K562 (cell line): ENCODE data around the gene CARD9. TPM values are rescaled to one million over a fixed set of nuclear protein-coding genes. Genes with fewer than 3 reads are reported as not detected.
A peak's percentile ranks its signal among the peaks of the same experiment; 100 is the strongest.

ENCODE experiments used
- FOXJ3 ChIP-seq: sonication (generic); formaldehyde crosslinking; IDR thresholded peaks from 2 replicates; pipeline ENCODE4 v1.4.0; 2020; ENCODE audit warnings: mild to moderate bottlenecking, missing genetic modification reagents
- GTF2E2 ChIP-seq: fragments of 200-800 bp; sonication (Bioruptor generic); IDR thresholded peaks from 2 replicates; pipeline ENCODE4 v1.6.1; 2016; ENCODE audit warnings: missing genetic modification characterization, missing compliant biosample characterization
- MYC ChIP-seq, 2 experiments: fragments of 250-450 bp in 1 of 2; sonication (Bioruptor Pico) in 1 of 2; IDR thresholded peaks; 2 replicates each; pipeline versions ENCODE4 v1.5.1 to v1.6.1; 2012 to 2021; ENCODE audit warnings: low read depth in 2 of 2, borderline replicate concordance in 1 of 2, improper control_type of control experiment in 1 of 2, low read length in 1 of 2, mild to moderate bottlenecking in 1 of 2, moderate library complexity in 1 of 2
- NR1H2 ChIP-seq: sonication (generic); formaldehyde crosslinking; IDR thresholded peaks from 2 replicates; pipeline ENCODE4 v1.4.0; 2020; ENCODE audit warnings: mild to moderate bottlenecking, missing genetic modification reagents
- POLR2A ChIP-seq: fragments of 450-650 bp; conservative IDR thresholded peaks from 2 replicates; pipeline ENCODE4 v1.6.1; 2016
- POLR2H ChIP-seq: IDR thresholded peaks from 2 replicates; pipeline ENCODE4 v1.6.1; 2016; ENCODE audit warnings: missing genetic modification characterization, low read depth, mild to moderate bottlenecking, control low read depth, missing compliant biosample characterization, moderate library complexity
- SMC3 ChIP-seq: conservative IDR thresholded peaks from 2 replicates; pipeline ENCODE4 v1.6.1; 2011; ENCODE audit warnings: low read depth, low read length, improper control_type of control experiment; ENCODE audit not compliant: insufficient read depth
- ZC3H4 ChIP-seq: sonication (generic); formaldehyde crosslinking; IDR thresholded peaks from 2 replicates; pipeline ENCODE4 v1.9.0; 2021; ENCODE audit warnings: missing genetic modification reagents, borderline replicate concordance
- ZFP1 ChIP-seq: fragments of 450-650 bp; formaldehyde crosslinking; IDR thresholded peaks from 2 replicates; pipeline ENCODE4 v1.4.0; 2020; ENCODE audit warnings: mild to moderate bottlenecking, mixed read lengths
- ZNF133 ChIP-seq: fragments of 250-450 bp; sonication (Bioruptor Pico); IDR thresholded peaks from 2 replicates; pipeline ENCODE4 v1.4.0; 2020; ENCODE audit warnings: mild to moderate bottlenecking
- polyA plus RNA-seq, 8 experiments: library from polyadenylated mRNA; depleted of rRNA in 4 of 8; stranded (reverse) in 5 of 8; unstranded in 3 of 8; fragments of >200 nt; fragmentation: Nextera tagmentation in 2 of 8; fragmentation: Illumina TruSeq in 1 of 8; extraction: Ambion mirVana in 2 of 8; extraction: Trizol in 1 of 8; gene quantifications; 2 replicates each; pipeline versions ENCODE4 v1.2.1 to v1.2.3, GENCODE V29; 2011 to 2014; ENCODE audit warnings: inconsistent platforms in 1 of 8, missing spikeins in 1 of 8
- total RNA-seq, 7 experiments: library from RNA; depleted of rRNA in 6 of 7; stranded (reverse); fragments of >200 nt in 6 of 7; fragmentation: Illumina TruSeq in 2 of 7; extraction: Trizol in 2 of 7; gene quantifications; 2 replicates each; pipeline versions ENCODE4 v1.2.1 to v1.2.3, GENCODE V29; 2011 to 2021; ENCODE audit warnings: low replicate concordance in 1 of 7
- TF ChIP-seq, protein P1 (sequence below), 2 experiments: fragments of 450-650 bp; IDR thresholded peaks; 2 replicates each; pipeline ENCODE4 v1.6.1; 2016; ENCODE audit warnings: mild to moderate bottlenecking in 2 of 2, borderline replicate concordance in 1 of 2, low read depth in 1 of 2, moderate library complexity in 1 of 2
- TF ChIP-seq, protein P2 (sequence below): fragments of 450-650 bp; formaldehyde crosslinking; IDR thresholded peaks from 2 replicates; pipeline ENCODE4 v1.4.0; 2022; ENCODE audit warnings: mild to moderate bottlenecking, moderate library complexity
- TF ChIP-seq, protein P3 (sequence below), 2 experiments: IDR thresholded peaks; 2 replicates each; pipeline ENCODE4 v1.6.1; 2012; ENCODE audit warnings: improper control_type of control experiment in 2 of 2, low read depth in 2 of 2, low read length in 2 of 2, borderline replicate concordance in 1 of 2

Gene CARD9
- total and polyA plus RNA-seq, 9 of the 15 experiments (the other 6 are each of a cell fraction or from before 2014, with no cell fraction given), result 1.7 to 53.0 (median 9.7) TPM

GRCh38 chr9:136400038-136400834, 26.8 kb upstream of the CARD9 start, which contains the start of gene SNAPC4 (continued):
- TF ChIP-seq, protein P1, sequence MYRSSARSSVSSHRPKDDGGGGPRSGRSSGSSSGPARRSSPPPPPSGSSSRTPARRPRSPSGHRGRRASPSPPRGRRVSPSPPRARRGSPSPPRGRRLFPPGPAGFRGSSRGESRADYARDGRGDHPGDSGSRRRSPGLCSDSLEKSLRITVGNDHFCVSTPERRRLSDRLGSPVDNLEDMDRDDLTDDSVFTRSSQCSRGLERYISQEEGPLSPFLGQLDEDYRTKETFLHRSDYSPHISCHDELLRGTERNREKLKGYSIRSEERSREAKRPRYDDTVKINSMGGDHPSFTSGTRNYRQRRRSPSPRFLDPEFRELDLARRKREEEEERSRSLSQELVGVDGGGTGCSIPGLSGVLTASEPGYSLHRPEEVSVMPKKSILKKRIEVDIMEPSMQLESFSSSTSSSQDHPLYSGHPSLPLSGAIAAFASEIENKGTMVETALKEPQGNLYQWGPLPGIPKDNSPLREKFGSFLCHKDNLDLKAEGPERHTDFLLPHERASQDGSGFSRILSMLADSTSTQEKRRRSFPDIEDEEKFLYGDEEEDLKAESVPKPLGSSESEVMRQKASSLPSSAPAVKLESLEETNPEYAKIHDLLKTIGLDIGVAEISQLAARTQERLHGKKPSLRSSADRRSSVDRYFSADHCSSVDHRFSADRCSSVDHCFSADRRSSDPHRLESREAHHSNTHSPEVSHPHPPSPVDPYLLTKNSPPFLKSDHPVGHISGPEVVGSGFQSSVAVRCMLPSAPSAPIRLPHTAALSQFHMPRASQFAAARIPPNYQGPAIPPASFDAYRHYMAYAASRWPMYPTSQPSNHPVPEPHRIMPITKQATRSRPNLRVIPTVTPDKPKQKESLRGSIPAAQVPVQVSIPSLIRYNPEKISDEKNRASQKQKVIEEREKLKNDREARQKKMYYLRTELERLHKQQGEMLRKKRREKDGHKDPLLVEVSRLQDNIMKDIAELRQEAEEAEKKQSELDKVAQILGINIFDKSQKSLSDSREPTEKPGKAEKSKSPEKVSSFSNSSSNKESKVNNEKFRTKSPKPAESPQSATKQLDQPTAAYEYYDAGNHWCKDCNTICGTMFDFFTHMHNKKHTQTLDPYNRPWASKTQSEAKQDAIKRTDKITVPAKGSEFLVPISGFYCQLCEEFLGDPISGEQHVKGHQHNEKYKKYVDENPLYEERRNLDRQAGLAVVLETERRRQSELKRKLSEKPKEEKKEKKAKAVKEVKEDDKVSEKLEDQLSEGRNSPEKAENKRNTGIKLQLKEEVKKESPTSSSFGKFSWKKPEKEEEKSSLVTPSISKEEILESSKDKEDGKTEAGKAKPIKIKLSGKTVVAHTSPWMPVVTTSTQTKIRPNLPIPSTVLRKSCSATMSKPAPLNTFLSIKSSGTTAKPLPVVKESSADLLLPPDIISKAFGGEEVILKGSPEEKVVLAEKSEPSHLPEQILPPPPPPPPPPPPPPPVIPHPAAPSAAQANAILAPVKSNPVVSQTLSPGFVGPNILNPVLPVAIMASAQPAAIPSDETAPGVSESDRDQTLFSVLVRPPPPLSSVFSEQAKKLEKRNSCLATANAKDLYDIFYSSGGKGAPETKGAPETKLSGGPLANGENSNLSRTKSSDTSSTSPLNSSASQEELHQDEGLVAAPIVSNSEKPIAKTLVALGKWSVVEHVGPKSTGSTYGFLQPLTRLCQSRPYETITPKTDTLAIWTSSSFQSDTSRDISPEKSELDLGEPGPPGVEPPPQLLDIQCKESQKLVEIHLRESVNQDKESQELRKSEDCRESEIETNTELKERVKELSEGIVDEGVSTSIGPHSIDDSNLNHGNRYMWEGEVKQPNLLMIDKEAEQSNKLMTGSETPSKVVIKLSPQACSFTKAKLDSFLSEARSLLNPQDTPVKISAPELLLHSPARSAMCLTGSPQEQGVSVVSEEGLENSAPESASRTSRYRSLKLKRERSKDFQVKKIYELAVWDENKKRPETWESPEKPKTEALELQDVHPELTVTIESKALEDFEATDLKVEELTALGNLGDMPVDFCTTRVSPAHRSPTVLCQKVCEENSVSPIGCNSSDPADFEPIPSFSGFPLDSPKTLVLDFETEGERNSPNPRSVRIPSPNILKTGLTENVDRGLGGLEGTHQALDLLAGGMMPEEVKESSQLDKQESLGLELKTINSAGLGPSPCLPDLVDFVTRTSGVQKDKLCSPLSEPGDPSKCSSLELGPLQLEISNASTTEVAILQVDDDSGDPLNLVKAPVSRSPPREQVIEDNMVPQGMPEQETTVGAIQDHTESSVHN (IDR thresholded peaks at IDR 0.05; ENCODE audit: borderline replicate concordance in 1 of 2, low read depth in 1 of 2), result no peak
- TF ChIP-seq POLR2A, result peak; percentile 68
- TF ChIP-seq POLR2H (tag), result no peak
- TF ChIP-seq GTF2E2 (tag), result no peak
- peak; percentile 80 for TF ChIP-seq MYC (IDR thresholded peaks at IDR 0.05; ENCODE audit: low read depth, low read length)
- TF ChIP-seq MYC (CRISPR knock-in tag; IDR thresholded peaks at IDR 0.05; ENCODE audit: borderline replicate concordance, low read depth), result no peak
- TF ChIP-seq, protein P2, sequence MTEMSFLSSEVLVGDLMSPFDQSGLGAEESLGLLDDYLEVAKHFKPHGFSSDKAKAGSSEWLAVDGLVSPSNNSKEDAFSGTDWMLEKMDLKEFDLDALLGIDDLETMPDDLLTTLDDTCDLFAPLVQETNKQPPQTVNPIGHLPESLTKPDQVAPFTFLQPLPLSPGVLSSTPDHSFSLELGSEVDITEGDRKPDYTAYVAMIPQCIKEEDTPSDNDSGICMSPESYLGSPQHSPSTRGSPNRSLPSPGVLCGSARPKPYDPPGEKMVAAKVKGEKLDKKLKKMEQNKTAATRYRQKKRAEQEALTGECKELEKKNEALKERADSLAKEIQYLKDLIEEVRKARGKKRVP (CRISPR knock-in tag), result 0 out of 2 replicates have a peak, but pooled peaks have one; percentile 17
- TF ChIP-seq FOXJ3 (CRISPR knock-in tag), result no peak
- no peak for TF ChIP-seq NR1H2 (CRISPR knock-in tag)
- TF ChIP-seq ZFP1 (CRISPR knock-in tag), result no peak
- TF ChIP-seq, protein P3, sequence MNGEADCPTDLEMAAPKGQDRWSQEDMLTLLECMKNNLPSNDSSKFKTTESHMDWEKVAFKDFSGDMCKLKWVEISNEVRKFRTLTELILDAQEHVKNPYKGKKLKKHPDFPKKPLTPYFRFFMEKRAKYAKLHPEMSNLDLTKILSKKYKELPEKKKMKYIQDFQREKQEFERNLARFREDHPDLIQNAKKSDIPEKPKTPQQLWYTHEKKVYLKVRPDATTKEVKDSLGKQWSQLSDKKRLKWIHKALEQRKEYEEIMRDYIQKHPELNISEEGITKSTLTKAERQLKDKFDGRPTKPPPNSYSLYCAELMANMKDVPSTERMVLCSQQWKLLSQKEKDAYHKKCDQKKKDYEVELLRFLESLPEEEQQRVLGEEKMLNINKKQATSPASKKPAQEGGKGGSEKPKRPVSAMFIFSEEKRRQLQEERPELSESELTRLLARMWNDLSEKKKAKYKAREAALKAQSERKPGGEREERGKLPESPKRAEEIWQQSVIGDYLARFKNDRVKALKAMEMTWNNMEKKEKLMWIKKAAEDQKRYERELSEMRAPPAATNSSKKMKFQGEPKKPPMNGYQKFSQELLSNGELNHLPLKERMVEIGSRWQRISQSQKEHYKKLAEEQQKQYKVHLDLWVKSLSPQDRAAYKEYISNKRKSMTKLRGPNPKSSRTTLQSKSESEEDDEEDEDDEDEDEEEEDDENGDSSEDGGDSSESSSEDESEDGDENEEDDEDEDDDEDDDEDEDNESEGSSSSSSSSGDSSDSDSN (IDR thresholded peaks at IDR 0.05; ENCODE audit: borderline replicate concordance in 1 of 2, low read depth in 2 of 2, low read length in 2 of 2), result 0 out of 4 replicates have a peak, but pooled peaks of 1 of the 2 experiments have one; percentile 52
- TF ChIP-seq ZNF133 (CRISPR knock-in tag), result no peak
- TF ChIP-seq ZC3H4 (CRISPR knock-in tag), result 0 out of 2 replicates have a peak, but pooled peaks have one; percentile 44
- peak; percentile 83 for TF ChIP-seq SMC3
